Stimulated activated CD4-positive, alpha-beta T cell treated with anti-CD3 and anti-CD28 coated beads, Interleukin-12 subunit alpha, Interleukin-12 subunit beta, amount 100 ng/mL, for 4 hours (primary cell): ENCODE data around the gene B3GNT5.

Experiments
- DNase-seq: peaks from one replicate; pipeline ENCODE4 v3.0.0-alpha.2; 2020

Gene B3GNT5

GRCh38 chr3:183298701-183299153, 45.7 kb downstream of the B3GNT5 start:
- no peak for DNase-seq

- DNase-seq: no peak
These were observed 46.9 kb downstream of the B3GNT5 start for GRCh38 chr3:183299976-183300375.

- no peak for DNase-seq
These were observed 48.0 kb downstream of the B3GNT5 start for GRCh38 chr3:183300996-183301562.

GRCh38 chr3:183301937-183302580, 49.0 kb downstream of the B3GNT5 start:
- no peak for DNase-seq

GRCh38 chr3:183303690-183304089, 50.6 kb downstream of the B3GNT5 start:
- no peak for DNase-seq

GRCh38 chr3:183306798-183307671, 54.0 kb downstream of the B3GNT5 start:
- DNase-seq: peak; percentile 11

- no peak for DNase-seq
These were observed 54.7 kb downstream of the B3GNT5 start for GRCh38 chr3:183307749-183308148.

GRCh38 chr3:183308751-183309150, 55.7 kb downstream of the B3GNT5 start:
- DNase-seq: no peak

- DNase-seq: no peak
These were observed 56.2 kb downstream of the B3GNT5 start for GRCh38 chr3:183309276-183309675.

GRCh38 chr3:183310936-183311335, 57.9 kb downstream of the B3GNT5 start:
- DNase-seq: no peak

- no peak for DNase-seq
These were observed 59.4 kb downstream of the B3GNT5 start for GRCh38 chr3:183312433-183312832.

- no peak for DNase-seq
These were observed 60.3 kb downstream of the B3GNT5 start for GRCh38 chr3:183313351-183313750.

- DNase-seq: no peak
These were observed 60.7 kb downstream of the B3GNT5 start for GRCh38 chr3:183313764-183314163.

- no peak for DNase-seq
These were observed 62.7 kb downstream of the B3GNT5 start for GRCh38 chr3:183315739-183316138.

GRCh38 chr3:183317271-183317670, 64.2 kb downstream of the B3GNT5 start:
- DNase-seq: no peak

- no peak for DNase-seq
These were observed 65.1 kb downstream of the B3GNT5 start for GRCh38 chr3:183317886-183318865.

GRCh38 chr3:183318877-183319276, 65.8 kb downstream of the B3GNT5 start:
- no peak for DNase-seq

- no peak for DNase-seq
These were observed 66.3 kb downstream of the B3GNT5 start for GRCh38 chr3:183319371-183319770.
